H9 (cell line): ENCODE results near the gene OR6B1. TPM values are rescaled to one million over a fixed set of nuclear protein-coding genes. Genes with fewer than 3 reads are reported as not detected.

ENCODE experiments used
- DNase-seq: peaks from one replicate; pipeline ENCODE4 v3.0.0-alpha.2; 2017
- H2AFZ ChIP-seq: one replicate; pipeline ENCODE4 v1.6.1; 2013; ENCODE audit warnings: mild to moderate bottlenecking, low read length, control low read depth, moderate library complexity
- H2AK5ac ChIP-seq: 2 replicates; pipeline ENCODE4 v1.6.1; 2013; ENCODE audit warnings: low read length, control low read depth, mixed read lengths; ENCODE audit not compliant: insufficient read length
- H2BK120ac ChIP-seq: one replicate; pipeline ENCODE4 v1.6.1; 2013; ENCODE audit warnings: low read depth, mild to moderate bottlenecking, low read length, control low read depth, inconsistent platforms; ENCODE audit not compliant: poor library complexity, severe bottlenecking
- H2BK12ac ChIP-seq: 2 replicates; pipeline ENCODE4 v1.6.1; 2013; ENCODE audit warnings: low read length, control low read depth, mixed read lengths, low read depth; ENCODE audit not compliant: insufficient read length
- H2BK15ac ChIP-seq: 2 replicates; pipeline ENCODE4 v1.6.1; 2013; ENCODE audit warnings: low read depth, low read length, control low read depth
- H2BK20ac ChIP-seq: one replicate; pipeline ENCODE4 v1.6.1; 2013; ENCODE audit warnings: low read depth, mild to moderate bottlenecking, low read length, control low read depth, inconsistent platforms; ENCODE audit not compliant: poor library complexity, severe bottlenecking
- H2BK5ac ChIP-seq: 2 replicates; pipeline ENCODE4 v1.6.1; 2013; ENCODE audit warnings: low read length, control low read depth, mixed read lengths; ENCODE audit not compliant: insufficient read length
- H3K14ac ChIP-seq: 2 replicates; pipeline ENCODE4 v1.6.1; 2013; ENCODE audit warnings: low read length, control low read depth; ENCODE audit not compliant: insufficient read depth
- H3K18ac ChIP-seq: 2 replicates; pipeline ENCODE4 v1.6.1; 2013; ENCODE audit warnings: low read depth, mild to moderate bottlenecking, mixed read lengths, low read length, control low read depth; ENCODE audit not compliant: insufficient read length
- H3K23ac ChIP-seq: 2 replicates; pipeline ENCODE4 v1.6.1; 2013; ENCODE audit warnings: low read length, control low read depth, mixed read lengths, low read depth; ENCODE audit not compliant: insufficient read length
- H3K23me2 ChIP-seq: 2 replicates; pipeline ENCODE4 v1.6.1; 2013; ENCODE audit warnings: low read depth, mild to moderate bottlenecking, mixed read lengths, low read length, control low read depth; ENCODE audit not compliant: insufficient read length, poor library complexity, severe bottlenecking
- H3K27ac ChIP-seq: 2 replicates; pipeline ENCODE4 v1.5.1; 2013; ENCODE audit warnings: low read length, control low read depth, mixed read lengths, low read depth; ENCODE audit not compliant: insufficient read length
- H3K27me3 ChIP-seq: 2 replicates; pipeline ENCODE4 v1.6.1; 2013; ENCODE audit warnings: low read length, control low read depth, inconsistent platforms; ENCODE audit not compliant: insufficient read depth
- H3K4ac ChIP-seq: 2 replicates; pipeline ENCODE4 v1.6.1; 2013; ENCODE audit warnings: low read depth, mild to moderate bottlenecking, control low read depth, inconsistent platforms, low read length, moderate library complexity
- H3K4me1 ChIP-seq: 2 replicates; pipeline ENCODE4 v1.6.1; 2013; ENCODE audit warnings: low read length, control low read depth, inconsistent platforms; ENCODE audit not compliant: insufficient read depth
- H3K4me2 ChIP-seq: 2 replicates; pipeline ENCODE4 v1.6.1; 2013; ENCODE audit warnings: low read length, control low read depth, mixed read lengths; ENCODE audit not compliant: insufficient read length, insufficient read depth
- H3K56ac ChIP-seq: 2 replicates; pipeline ENCODE4 v1.6.1; 2013; ENCODE audit warnings: low read depth, mild to moderate bottlenecking, mixed read lengths, low read length, control low read depth; ENCODE audit not compliant: insufficient read length
- H3K79me1 ChIP-seq: 2 replicates; pipeline ENCODE4 v1.6.1; 2013; ENCODE audit warnings: low read depth, mild to moderate bottlenecking, moderate library complexity, low read length, control low read depth, inconsistent platforms; ENCODE audit not compliant: insufficient read depth, poor library complexity, severe bottlenecking
- H3K79me2 ChIP-seq: 2 replicates; pipeline ENCODE4 v1.6.1; 2013; ENCODE audit warnings: low read length, control low read depth, inconsistent platforms; ENCODE audit not compliant: insufficient read depth
- H3K9ac ChIP-seq: 2 replicates; pipeline ENCODE4 v1.6.1; 2013; ENCODE audit warnings: low read length, control low read depth, mixed read lengths; ENCODE audit not compliant: insufficient read length; ENCODE audit errors: extremely low read depth
- H3K9me3 ChIP-seq: one replicate; pipeline ENCODE4 v1.6.1; 2013; ENCODE audit warnings: low read depth, low read length, inconsistent platforms; ENCODE audit not compliant: control insufficient read depth
- H3T11ph ChIP-seq: one replicate; pipeline ENCODE4 v1.6.1; 2013; ENCODE audit warnings: mild to moderate bottlenecking, low read length, control low read depth, inconsistent platforms
- H4K20me1 ChIP-seq: one replicate; pipeline ENCODE4 v1.6.1; 2013; ENCODE audit not compliant: control insufficient read depth, insufficient read length, insufficient read depth
- H4K5ac ChIP-seq: 2 replicates; pipeline ENCODE4 v1.6.1; 2013; ENCODE audit warnings: low read depth, mild to moderate bottlenecking, mixed read lengths, low read length, control low read depth; ENCODE audit not compliant: insufficient read length
- H4K8ac ChIP-seq: replicated peaks from 2 replicates; pipeline ENCODE4 v1.6.1; 2013; ENCODE audit warnings: low read length, control low read depth, mixed read lengths, low read depth; ENCODE audit not compliant: insufficient read length
- H4K91ac ChIP-seq: 2 replicates; pipeline ENCODE4 v1.6.1; 2013; ENCODE audit warnings: low read depth, mild to moderate bottlenecking, moderate library complexity, mixed read lengths, low read length, control low read depth; ENCODE audit not compliant: insufficient read length
- H3K27ac Mint-ChIP-seq, 3 experiments: 2 replicates in 2 of 3; 3 replicates in 1 of 3; pipeline ENCODE4 v1.8.0; 2020 to 2021; ENCODE audit warnings: mixed read lengths in 3 of 3, mild to moderate bottlenecking in 1 of 3, moderate library complexity in 1 of 3
- H3K27me3 Mint-ChIP-seq: 2 replicates; pipeline ENCODE4 v1.8.0; 2021; ENCODE audit warnings: low read depth, mild to moderate bottlenecking, moderate library complexity, mixed read lengths
- H3K36me3 Mint-ChIP-seq, 3 experiments: 2 replicates in 2 of 3; 3 replicates in 1 of 3; pipeline ENCODE4 v1.8.0; 2020 to 2021; ENCODE audit warnings: low read depth in 3 of 3, mixed read lengths in 3 of 3; ENCODE audit not compliant: insufficient read depth in 1 of 3
- H3K4me1 Mint-ChIP-seq, 2 experiments: 2 replicates each; pipeline ENCODE4 v1.8.0; 2020; ENCODE audit warnings: mixed read lengths in 2 of 2
- H3K4me3 Mint-ChIP-seq, 2 experiments: 2 replicates in 1 of 2; 3 replicates in 1 of 2; pipeline ENCODE4 v1.8.0; 2020 to 2021; ENCODE audit warnings: mild to moderate bottlenecking in 2 of 2, mixed read lengths in 2 of 2, moderate library complexity in 1 of 2
- H3K9me3 Mint-ChIP-seq, 2 experiments: 2 replicates in 1 of 2; 3 replicates in 1 of 2; pipeline ENCODE4 v1.8.0; 2020; ENCODE audit warnings: mild to moderate bottlenecking in 2 of 2, mixed read lengths in 2 of 2, moderate library complexity in 1 of 2
- CTCF ChIP-seq: fragments of 200-600 bp; sonication (generic); conservative IDR thresholded peaks from 3 replicates; pipeline ENCODE4 v1.8.0; 2021; ENCODE audit warnings: antibody characterized with exemption, mild to moderate bottlenecking
- WGBS: extraction: QIAGEN DNeasy Blood & Tissue Kit; methylation state at CpG from one replicate; pipeline ENCODE4 v1.1.7; 2013; ENCODE audit warnings: missing lambda C conversion rate, low lambda C conversion rate, mixed read lengths; ENCODE audit not compliant: insufficient read length; ENCODE audit errors: extremely low coverage; 5-methylcytosine and 5-hydroxymethylcytosine counted together
- total RNA-seq: library from RNA; stranded (reverse); gene quantifications from 2 replicates; pipeline ENCODE4 v1.2.1, GENCODE V29; 2021

Gene OR6B1
- total RNA-seq, 1 experiment from 2014 or later: not detected

- TF ChIP-seq CTCF: no peak
- no CpG with 5 or more reads among the region's 3 CpGs for WGBS
These were observed 28.4 kb downstream of the OR6B1 start for GRCh38 chr7:144028547-144028946.

More at GRCh38 chr7:144028547-144028946, 28.4 kb downstream of the OR6B1 start:
- Histone ChIP-seq H3K23me2 (no peaks in the 10 kb centered on the region), H2BK20ac (no peak overlapping the region), H3K9me3 (no peaks in the 10 kb centered on the region), H3K4me2 (no peak overlapping the region), H3K4ac (no peak overlapping the region), H3K14ac (no peak overlapping the region), H3K9ac (no peak overlapping the region), H3K18ac (no peak overlapping the region), H4K20me1 (no peaks in the 10 kb centered on the region), H2BK5ac (no peak overlapping the region), H3K56ac (no peak overlapping the region), H3K79me1 (no peaks in the 10 kb centered on the region), H2BK15ac (no peak overlapping the region), H3K27ac (no peak overlapping the region), H2BK120ac (no peak overlapping the region), H4K8ac (no peak overlapping the region), H4K5ac (no peak overlapping the region), H3K23ac (no peak overlapping the region), H3K4me1 (no peaks in the 10 kb centered on the region), H3K79me2 (no peaks in the 10 kb centered on the region), H2AK5ac (no peak overlapping the region), H4K91ac (no peak overlapping the region), H2BK12ac (no peak overlapping the region), H3K27me3 (no peaks in the 10 kb centered on the region), H3T11ph (no peak overlapping the region), H2AFZ (no peak overlapping the region)
- no peaks in the 10 kb centered on the region for H3K9me3 Mint-ChIP-seq
- H3K27ac Mint-ChIP-seq: no peak overlapping the region
- H3K27me3 Mint-ChIP-seq: no peaks in the 10 kb centered on the region
- DNase-seq: no peak
- H3K36me3 Mint-ChIP-seq: no peaks in the 10 kb centered on the region
- H3K4me1 Mint-ChIP-seq: no peaks in the 10 kb centered on the region; a peak in 1 of 4 replicates
- no peak overlapping the region for H3K4me3 Mint-ChIP-seq
